ENCODE measurements around the gene CUBN.

Gene CUBN

GRCh38 chr10:17043586-17043985 is 86.0 kb downstream of the CUBN start:
- Histone ChIP-seq H3K27ac (no peak overlapping the region), H3K9me3 (ENCODE audit: severe bottlenecking) (no peaks in the 10 kb centered on the region), H3K27me3 (ENCODE audit: insufficient read depth, low read depth, severe bottlenecking) (no peaks in the 10 kb centered on the region), H3K4me3 (ENCODE audit: low read depth, low read length) (no peak overlapping the region), H3K36me3 (no peaks in the 10 kb centered on the region)
- no peak for DNase-seq
- TF ChIP-seq CTCF (IDR thresholded peaks at IDR 0.05; ENCODE audit: low read depth, low read length) = no peak

GRCh38 chr10:17041626-17042520 is 87.7 kb downstream of the CUBN start:
- H3K9me3 ChIP-seq (ENCODE audit: severe bottlenecking) = no peaks in the 10 kb centered on the region
- TF ChIP-seq CTCF (IDR thresholded peaks at IDR 0.05; ENCODE audit: low read depth, low read length) = no peak
- DNase-seq = no peak
- no peaks in the 10 kb centered on the region for H3K36me3 ChIP-seq
- no peaks in the 10 kb centered on the region for H3K27me3 ChIP-seq (ENCODE audit: insufficient read depth, low read depth, severe bottlenecking)
- no peak overlapping the region for H3K27ac ChIP-seq
- no peak overlapping the region for H3K4me3 ChIP-seq (ENCODE audit: low read depth, low read length)

GRCh38 chr10:17038627-17039026 is 91.0 kb downstream of the CUBN start:
- no peak overlapping the region for H3K27ac ChIP-seq
- no peaks in the 10 kb centered on the region for H3K9me3 ChIP-seq (ENCODE audit: severe bottlenecking)
- no peaks in the 10 kb centered on the region for H3K36me3 ChIP-seq
- TF ChIP-seq CTCF (IDR thresholded peaks at IDR 0.05; ENCODE audit: low read depth, low read length) = no peak
- DNase-seq = no peak
- no peaks in the 10 kb centered on the region for H3K27me3 ChIP-seq (ENCODE audit: insufficient read depth, low read depth, severe bottlenecking)
- no peak overlapping the region for H3K4me3 ChIP-seq (ENCODE audit: low read depth, low read length)

GRCh38 chr10:17037910-17038309 is 91.7 kb downstream of the CUBN start:
- no peaks in the 10 kb centered on the region for H3K9me3 ChIP-seq (ENCODE audit: severe bottlenecking)
- DNase-seq = no peak
- H3K27me3 ChIP-seq (ENCODE audit: insufficient read depth, low read depth, severe bottlenecking) = no peaks in the 10 kb centered on the region
- no peak for TF ChIP-seq CTCF (IDR thresholded peaks at IDR 0.05; ENCODE audit: low read depth, low read length)
- H3K4me3 ChIP-seq (ENCODE audit: low read depth, low read length) = no peak overlapping the region
- no peak overlapping the region for H3K27ac ChIP-seq
- no peaks in the 10 kb centered on the region for H3K36me3 ChIP-seq

GRCh38 chr10:17035446-17035845 is 94.2 kb downstream of the CUBN start:
- H3K4me3 ChIP-seq (ENCODE audit: low read depth, low read length) = no peak overlapping the region
- no peaks in the 10 kb centered on the region for H3K9me3 ChIP-seq (ENCODE audit: severe bottlenecking)
- no peaks in the 10 kb centered on the region for H3K27me3 ChIP-seq (ENCODE audit: insufficient read depth, low read depth, severe bottlenecking)
- H3K36me3 ChIP-seq = no peaks in the 10 kb centered on the region
- no peak overlapping the region for H3K27ac ChIP-seq
- no peak for DNase-seq
- TF ChIP-seq CTCF (IDR thresholded peaks at IDR 0.05; ENCODE audit: low read depth, low read length) = no peak
